ENCODE data around the gene JTB. TPM values are rescaled to one million over a fixed set of nuclear protein-coding genes. Genes with fewer than 3 reads are reported as not detected.

JTB gene
- total RNA-seq, 2 experiments from 2014 or later, result 118 TPM

DNA sequence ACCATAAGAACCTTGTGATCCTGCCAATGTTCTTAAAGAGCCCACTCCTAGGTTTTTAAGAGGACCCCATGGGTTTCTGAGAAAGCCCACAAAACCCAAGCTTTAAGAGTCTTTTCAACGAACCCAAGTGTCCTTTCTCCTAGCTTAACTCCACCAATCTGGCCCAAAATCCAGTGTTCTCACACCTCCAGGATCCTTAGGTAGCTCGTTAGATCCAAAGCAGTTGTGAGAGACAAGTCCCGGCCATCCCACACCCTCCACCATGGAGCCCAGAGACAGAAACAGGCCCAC, 32.7 kb downstream of the JTB start:
- peak overlapping the region; percentile 96 for H3K27ac Mint-ChIP-seq
- no peaks in the 10 kb centered on the region for H3K27me3 Mint-ChIP-seq
- DNase-seq, result no peak
- H3K4me1 Mint-ChIP-seq, result peaks cover 22% of the 10 kb centered on the region
- POLR2A ChIA-PET, result interaction anchor here (0.7 to 5.5 kb wide), 18 partner anchors 8 to 213 kb away, joined by 3 to 101 read pairs (median 6); partner anchors contain the start of genes CREB3L4, CRTC2, GATAD2B and JTB
- H3K4me3 Mint-ChIP-seq, result peak overlapping the region; percentile 95
- ATAC-seq (ENCODE audit: low read depth), result no peak
- no peaks in the 10 kb centered on the region for H3K9me3 Mint-ChIP-seq
- H3K36me3 Mint-ChIP-seq, result peaks cover 22% of the 10 kb centered on the region

GRCh38 chr1:153944005-153944826, 33.3 kb downstream of the JTB start:
- Mint-ChIP-seq H3K27me3 (no peaks in the 10 kb centered on the region), H3K9me3 (no peaks in the 10 kb centered on the region), H3K36me3 (peaks cover 22% of the 10 kb centered on the region), H3K4me1 (peaks cover 22% of the 10 kb centered on the region), H3K4me3 (peak overlapping the region; percentile 95), H3K27ac (peak overlapping the region; percentile 96)
- POLR2A ChIA-PET, result interaction anchor here (0.6 to 5.5 kb wide), 19 partner anchors 8 to 213 kb away, joined by 3 to 101 read pairs (median 5); partner anchors contain the start of genes CREB3L4, CRTC2, GATAD2B and JTB
- ATAC-seq (ENCODE audit: low read depth) (no peak), DNase-seq (no peak)

GRCh38 chr1:153942766-153943549, 34.5 kb downstream of the JTB start:
- no peaks in the 10 kb centered on the region for H3K27me3 Mint-ChIP-seq
- no peak overlapping the region for H3K4me3 Mint-ChIP-seq
- no peaks in the 10 kb centered on the region for H3K9me3 Mint-ChIP-seq
- H3K4me1 Mint-ChIP-seq, result peaks cover 22% of the 10 kb centered on the region
- H3K27ac Mint-ChIP-seq, result peak overlapping the region; percentile 69
- peaks cover 22% of the 10 kb centered on the region for H3K36me3 Mint-ChIP-seq
- ATAC-seq (ENCODE audit: low read depth) (no peak), DNase-seq (no peak)
- POLR2A ChIA-PET, result interaction anchor here (0.6 to 5.5 kb wide), 6 partner anchors 13 to 34 kb away, joined by 3 to 101 read pairs (median 38); partner anchors contain the start of genes CREB3L4, CRTC2, GATAD2B and JTB

DNA sequence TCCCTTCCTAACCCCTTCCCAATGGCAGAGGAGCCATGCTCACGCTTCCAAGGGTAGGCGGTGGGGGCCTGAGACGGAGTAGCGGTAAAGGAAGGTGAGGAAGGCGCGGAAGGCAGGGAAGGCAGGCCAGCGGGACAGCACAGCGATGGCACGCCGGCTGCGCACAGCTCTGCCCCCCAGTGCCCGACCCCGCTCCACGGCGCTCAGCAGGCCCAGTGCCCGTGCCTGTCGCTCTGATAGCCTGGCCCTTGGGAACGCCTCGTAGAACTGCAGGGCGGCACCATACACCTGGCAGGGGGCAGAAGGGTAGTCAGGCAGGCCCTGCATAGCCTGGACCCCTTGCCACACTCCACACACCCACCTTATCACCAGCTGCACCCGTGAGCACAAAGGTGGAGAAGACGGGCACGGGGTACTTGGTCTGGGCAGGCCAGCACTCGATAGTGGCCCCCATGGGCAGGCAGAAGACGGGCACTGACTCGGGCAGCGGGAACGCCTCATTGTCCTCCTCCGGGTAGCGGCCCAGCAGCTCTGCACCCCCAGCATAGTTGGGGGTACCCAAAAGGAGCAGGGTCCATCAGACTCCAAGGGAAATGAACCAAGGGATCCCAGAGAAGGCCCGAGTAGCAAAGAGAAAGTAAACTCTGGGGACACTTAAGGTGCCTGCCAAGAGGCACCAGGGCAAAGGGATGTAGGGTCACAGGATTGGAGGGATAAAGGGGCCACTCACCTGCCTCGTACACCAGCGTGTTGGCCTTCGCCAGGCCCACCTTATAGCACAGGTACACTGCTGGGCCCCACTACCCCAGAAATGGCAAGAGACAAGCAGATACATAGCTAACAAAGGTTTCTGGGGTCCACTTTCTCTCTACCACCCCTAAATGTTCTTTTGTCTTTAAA, 35.4 kb downstream of the JTB start:
- POLR2A ChIA-PET, result interaction anchor here (0.6 to 1.4 kb wide), 3 partner anchors 12 to 22 kb away, joined by 3 read pairs; no protein-coding TSS in a partner anchor
- H3K36me3 Mint-ChIP-seq, result peaks cover 24% of the 10 kb centered on the region
- peaks cover 17% of the 10 kb centered on the region for H3K4me1 Mint-ChIP-seq
- no peaks in the 10 kb centered on the region for H3K27me3 Mint-ChIP-seq
- ATAC-seq (ENCODE audit: low read depth) (no peak), DNase-seq (no peak)
- H3K27ac Mint-ChIP-seq, result no peak overlapping the region
- no peak overlapping the region for H3K4me3 Mint-ChIP-seq
- no peaks in the 10 kb centered on the region for H3K9me3 Mint-ChIP-seq

GRCh38 chr1:153940756-153941155, 36.7 kb downstream of the JTB start:
- Mint-ChIP-seq H3K4me3 (no peak overlapping the region), H3K9me3 (no peaks in the 10 kb centered on the region), H3K4me1 (peaks cover 20% of the 10 kb centered on the region), H3K36me3 (peaks cover 31% of the 10 kb centered on the region), H3K27ac (no peak overlapping the region), H3K27me3 (no peaks in the 10 kb centered on the region)
- POLR2A ChIA-PET, result interaction anchor here (0.5 to 2.8 kb wide), 7 partner anchors 9 to 49 kb away, joined by 3 to 13 read pairs (median 3); no protein-coding TSS in a partner anchor
- no peak for ATAC-seq (ENCODE audit: low read depth)
- no peak for DNase-seq

DNA sequence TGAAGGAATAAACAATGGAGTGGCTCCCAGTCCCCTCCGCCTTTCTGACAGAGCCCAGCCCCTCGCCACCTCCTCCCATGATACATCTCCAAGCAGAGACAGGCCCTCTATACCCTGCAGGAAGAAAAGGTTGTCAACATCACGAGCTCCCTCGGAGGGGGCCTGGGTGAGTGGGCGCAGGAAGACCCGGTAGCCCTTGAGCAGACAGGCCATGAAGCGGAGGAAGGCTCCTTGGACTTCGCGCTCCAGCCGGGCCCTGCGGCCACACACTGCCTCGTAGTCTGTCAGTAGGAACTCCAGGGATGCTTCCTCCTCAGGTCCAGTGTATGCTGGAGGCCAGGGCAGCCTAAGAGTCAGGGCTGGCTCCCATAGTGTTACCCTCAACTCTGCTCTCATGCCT, 38.0 kb downstream of the JTB start:
- DNase-seq (no peak), ATAC-seq (ENCODE audit: low read depth) (no peak)
- POLR2A ChIA-PET, result interaction anchor here (0.9 to 2.8 kb wide), 3 partner anchors 11 to 17 kb away, joined by 3 to 13 read pairs (median 3); no protein-coding TSS in a partner anchor
- peaks cover 15% of the 10 kb centered on the region for H3K4me1 Mint-ChIP-seq
- H3K36me3 Mint-ChIP-seq, result peaks cover 34% of the 10 kb centered on the region
- H3K4me3 Mint-ChIP-seq, result no peak overlapping the region
- H3K9me3 Mint-ChIP-seq, result no peaks in the 10 kb centered on the region
- no peaks in the 10 kb centered on the region for H3K27me3 Mint-ChIP-seq
- no peak overlapping the region for H3K27ac Mint-ChIP-seq

GRCh38 chr1:153938996-153939395, 38.5 kb downstream of the JTB start:
- no peaks in the 10 kb centered on the region for H3K27me3 Mint-ChIP-seq
- H3K27ac Mint-ChIP-seq, result no peak overlapping the region
- DNase-seq (no peak), ATAC-seq (ENCODE audit: low read depth) (no peak)
- no peaks in the 10 kb centered on the region for H3K9me3 Mint-ChIP-seq
- peaks cover 12% of the 10 kb centered on the region for H3K4me1 Mint-ChIP-seq
- peaks cover 36% of the 10 kb centered on the region for H3K36me3 Mint-ChIP-seq
- POLR2A ChIA-PET, result interaction anchor here (0.9 to 2.8 kb wide), 2 partner anchors 10 to 17 kb away, joined by 3 to 13 read pairs; no protein-coding TSS in a partner anchor
- no peak overlapping the region for H3K4me3 Mint-ChIP-seq

- Mint-ChIP-seq H3K27me3 (no peaks in the 10 kb centered on the region), H3K4me3 (no peak overlapping the region), H3K27ac (no peak overlapping the region), H3K4me1 (peaks cover 4% of the 10 kb centered on the region), H3K36me3 (peaks cover 36% of the 10 kb centered on the region), H3K9me3 (no peaks in the 10 kb centered on the region)
- no peak for ATAC-seq (ENCODE audit: low read depth)
- no peak for DNase-seq
- POLR2A ChIA-PET, result interaction anchor here (0.8 to 1.3 kb wide), 2 partner anchors 7 to 9 kb away, joined by 3 read pairs; partner anchors contain the start of gene DENND4B
Observed at GRCh38 chr1:153937331-153937730, 40.1 kb downstream of the JTB start.

- ATAC-seq (ENCODE audit: low read depth) (no peak), DNase-seq (peak; percentile 21)
- H3K27me3 Mint-ChIP-seq, result no peaks in the 10 kb centered on the region
- H3K4me3 Mint-ChIP-seq, result no peak overlapping the region
- H3K36me3 Mint-ChIP-seq, result peaks cover 34% of the 10 kb centered on the region
- no peak overlapping the region for H3K27ac Mint-ChIP-seq
- no peaks in the 10 kb centered on the region for H3K9me3 Mint-ChIP-seq
- H3K4me1 Mint-ChIP-seq, result peaks cover 3% of the 10 kb centered on the region
- POLR2A ChIA-PET, result interaction anchor here (1.3 to 1.9 kb wide), 2 partner anchors 9 to 13 kb away, joined by 3 to 8 read pairs; no protein-coding TSS in a partner anchor
Observed at GRCh38 chr1:153936011-153936802, 41.3 kb downstream of the JTB start.

GRCh38 chr1:153934746-153935145, 42.7 kb downstream of the JTB start:
- H3K9me3 Mint-ChIP-seq, result no peaks in the 10 kb centered on the region

DNA sequence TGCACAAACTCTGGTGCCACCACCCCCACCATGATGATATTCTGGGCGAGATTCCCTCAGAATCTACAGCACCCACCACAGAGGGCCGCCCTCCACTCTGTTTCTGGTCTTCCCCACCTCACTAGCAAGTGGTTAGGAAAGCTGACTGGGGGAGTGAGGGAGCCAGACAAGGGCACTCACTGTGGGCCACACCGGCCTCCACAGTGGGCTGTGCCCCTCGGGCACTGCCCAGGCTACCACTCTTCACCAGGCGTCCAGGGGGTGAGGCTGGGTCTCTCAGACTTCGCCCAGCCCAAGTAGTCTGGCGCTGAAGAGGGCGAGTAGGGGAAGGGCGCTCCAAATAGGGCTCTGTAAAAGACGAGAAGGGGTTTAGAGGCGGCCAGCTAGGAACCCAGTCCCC, 43.5 kb downstream of the JTB start:
- DNase-seq (peak; percentile 22), ATAC-seq (ENCODE audit: low read depth) (no peak)
- H3K36me3 Mint-ChIP-seq, result peaks cover 29% of the 10 kb centered on the region
- H3K4me3 Mint-ChIP-seq, result no peak overlapping the region
- H3K9me3 Mint-ChIP-seq, result no peaks in the 10 kb centered on the region
- H3K4me1 Mint-ChIP-seq, result peaks cover 6% of the 10 kb centered on the region
- POLR2A ChIA-PET, result interaction anchor here (1.1 to 1.9 kb wide), 3 partner anchors 10 to 44 kb away, joined by 3 to 8 read pairs (median 8); partner anchors contain the start of gene JTB
- no peaks in the 10 kb centered on the region for H3K27me3 Mint-ChIP-seq
- no peak overlapping the region for H3K27ac Mint-ChIP-seq

More at GRCh38 chr1:153934746-153935145, 42.7 kb downstream of the JTB start:
- H3K4me1 Mint-ChIP-seq, result peaks cover 3% of the 10 kb centered on the region
- POLR2A ChIA-PET, result interaction anchor here (1.1 to 1.9 kb wide), 3 partner anchors 10 to 43 kb away, joined by 3 to 8 read pairs (median 8); partner anchors contain the start of gene JTB
- DNase-seq, result peak; percentile 18
- no peak overlapping the region for H3K4me3 Mint-ChIP-seq
- H3K27ac Mint-ChIP-seq, result no peak overlapping the region
- H3K27me3 Mint-ChIP-seq, result no peaks in the 10 kb centered on the region
- no peak for ATAC-seq (ENCODE audit: low read depth)
- peaks cover 29% of the 10 kb centered on the region for H3K36me3 Mint-ChIP-seq

GRCh38 chr1:153933430-153933829, 44.0 kb downstream of the JTB start:
- Mint-ChIP-seq H3K4me3 (no peak overlapping the region), H3K4me1 (peaks cover 10% of the 10 kb centered on the region), H3K36me3 (peaks cover 26% of the 10 kb centered on the region), H3K27me3 (no peaks in the 10 kb centered on the region), H3K9me3 (no peaks in the 10 kb centered on the region), H3K27ac (no peak overlapping the region)
- POLR2A ChIA-PET, result interaction anchor here (1.5 kb wide), 1 partner anchor 12 kb away, joined by 8 read pairs; no protein-coding TSS in a partner anchor
- ATAC-seq (ENCODE audit: low read depth) (no peak), DNase-seq (peak; percentile 27)
